NCI-H524 (cell line): ENCODE measurements around the gene PLCB4.

Source experiments
- DNase-seq, 2 experiments: peaks; one replicate each; lab custom pipeline; 2025; lab: John Stamatoyannopoulos, UW

Gene PLCB4

DNA sequence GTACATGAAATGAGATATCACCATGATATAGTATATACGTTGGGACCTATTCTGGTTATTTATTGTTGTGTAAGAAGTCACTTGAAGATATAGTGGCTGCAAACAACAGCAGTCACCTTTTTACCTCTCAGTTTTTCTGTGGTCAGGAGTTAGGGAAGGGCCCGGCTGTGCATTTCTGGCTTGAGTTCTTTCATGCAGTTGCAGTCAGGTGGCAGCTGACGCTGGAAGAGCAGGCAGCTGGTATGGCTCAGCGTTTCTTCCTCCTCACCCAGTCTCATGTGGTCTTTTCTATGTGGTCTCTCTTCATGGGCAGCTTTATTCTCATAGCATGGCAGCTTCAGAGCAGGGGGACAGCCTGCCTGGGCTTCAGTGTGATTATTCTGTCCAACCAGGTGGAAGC lies 154.4 kb downstream of the PLCB4 start:
- no peak for DNase-seq

- no peak for DNase-seq
Measured at GRCh38 chr20:9225879-9226278, 157.0 kb downstream of the PLCB4 start.

- peak in 1 of 2 experiments; percentile 47 for DNase-seq
Measured at GRCh38 chr20:9227896-9228615, 159.2 kb downstream of the PLCB4 start.

GRCh38 chr20:9228774-9229450 lies 160.0 kb downstream of the PLCB4 start:
- DNase-seq: no peak

DNA sequence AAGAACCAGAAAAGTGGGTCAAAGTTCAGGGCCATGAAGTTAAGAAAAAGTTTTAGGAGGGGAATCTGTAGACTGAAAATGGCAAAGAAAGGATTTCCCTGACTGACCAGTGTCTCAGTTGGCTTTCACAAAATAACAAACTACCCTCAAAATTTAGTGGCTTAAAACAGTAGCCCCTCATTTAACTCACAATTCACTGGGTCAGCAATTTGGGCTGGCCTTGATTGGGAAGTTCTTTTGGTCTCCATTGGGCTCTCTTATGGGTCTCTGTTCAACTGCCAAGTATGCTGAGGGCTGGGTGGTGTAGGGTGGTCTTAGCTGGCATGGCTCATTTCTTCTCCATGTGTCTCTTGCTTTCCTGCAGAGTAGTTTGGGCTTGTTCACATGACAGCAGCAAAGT lies 161.5 kb downstream of the PLCB4 start:
- no peak for DNase-seq

GRCh38 chr20:9233804-9234203 lies 164.9 kb downstream of the PLCB4 start:
- no peak for DNase-seq

GRCh38 chr20:9235518-9235917 lies 166.6 kb downstream of the PLCB4 start:
- peak; percentile 89 to 95 for DNase-seq

DNA sequence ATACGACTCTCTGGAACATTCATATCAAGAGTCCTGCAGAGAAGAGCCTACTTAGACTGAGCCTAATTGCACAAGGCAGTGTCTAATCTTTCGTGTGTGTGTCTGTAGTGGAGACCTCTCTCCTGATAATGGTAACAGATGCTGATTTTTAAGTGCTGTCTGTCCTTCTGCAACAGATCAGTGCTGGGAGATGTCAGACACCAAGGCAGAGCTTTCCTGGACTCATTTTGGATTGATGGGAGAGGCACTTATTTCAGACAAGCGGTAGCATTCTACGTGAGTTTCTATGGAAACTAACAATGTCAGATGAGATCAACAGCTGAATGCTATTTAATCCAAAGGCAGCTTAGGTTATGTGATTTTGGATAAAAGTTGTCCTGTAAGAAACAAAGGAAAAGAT lies 167.6 kb downstream of the PLCB4 start:
- peak; percentile 66 to 73 for DNase-seq

DNA sequence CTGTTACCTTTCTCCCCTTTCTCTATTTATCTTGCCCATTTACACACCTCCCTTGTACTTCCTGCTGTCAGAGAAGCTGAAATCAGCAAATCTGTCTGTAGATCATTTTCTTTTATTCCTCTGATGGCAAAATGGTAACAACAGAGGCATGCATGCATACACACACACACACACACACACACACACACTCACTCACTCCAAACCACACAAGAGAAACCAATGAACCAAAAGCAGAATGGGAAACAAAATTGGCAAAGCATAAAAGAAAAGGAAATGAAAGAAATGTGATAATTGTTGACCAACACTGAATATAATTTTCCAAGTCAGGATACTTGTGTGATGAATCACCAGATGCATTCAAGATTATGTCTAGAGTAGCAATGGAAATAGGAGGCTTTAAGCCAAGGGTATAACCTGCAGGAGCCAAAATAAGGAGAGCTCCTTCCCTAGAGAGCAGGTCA lies 172.4 kb downstream of the PLCB4 start:
- DNase-seq: no peak

DNA sequence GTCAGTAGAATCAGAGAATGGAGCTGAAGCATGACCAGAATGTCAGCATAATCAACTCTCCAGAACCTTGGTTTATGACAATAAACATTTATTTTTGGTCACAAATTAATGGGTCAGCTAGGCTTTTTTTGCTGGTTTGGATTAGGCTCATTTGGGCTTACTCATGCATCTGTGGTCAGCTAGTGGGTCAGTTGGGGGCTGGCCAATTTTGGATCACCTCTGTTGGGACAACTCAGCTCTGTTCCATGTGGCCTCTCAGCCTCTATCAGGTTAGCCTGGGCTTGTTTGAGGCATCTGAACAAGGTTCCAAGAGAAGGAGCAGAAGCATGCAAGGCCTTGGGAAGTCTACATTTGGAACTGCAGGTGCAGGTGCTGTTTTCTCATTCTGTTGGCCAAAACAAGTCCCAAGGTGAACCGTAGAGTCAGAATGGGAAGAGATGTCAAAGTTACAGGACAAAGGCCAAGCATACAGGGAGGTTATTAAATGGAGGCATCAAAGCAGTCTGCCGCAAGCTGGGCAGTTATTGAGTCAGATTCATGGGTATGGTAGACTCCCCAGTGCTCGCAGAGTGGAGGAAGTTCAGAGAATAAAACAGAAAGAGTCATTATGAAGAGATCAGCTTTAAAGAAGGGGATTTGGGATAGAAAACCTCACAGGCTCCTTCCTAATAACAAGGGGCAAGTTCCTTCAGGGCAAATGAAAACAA lies 173.0 kb downstream of the PLCB4 start:
- DNase-seq: no peak

GRCh38 chr20:9243986-9244385 lies 175.1 kb downstream of the PLCB4 start:
- DNase-seq: no peak

GRCh38 chr20:9244811-9245210 lies 175.9 kb downstream of the PLCB4 start:
- DNase-seq: no peak

- DNase-seq: no peak
Measured at GRCh38 chr20:9246731-9247130, 177.8 kb downstream of the PLCB4 start.

GRCh38 chr20:9250511-9250910 lies 181.6 kb downstream of the PLCB4 start:
- no peak for DNase-seq

GRCh38 chr20:9253006-9253539 lies 184.2 kb downstream of the PLCB4 start:
- no peak for DNase-seq

- peak in 1 of 2 experiments; percentile 43 for DNase-seq
Measured at GRCh38 chr20:9255171-9255570, 186.3 kb downstream of the PLCB4 start.

DNA sequence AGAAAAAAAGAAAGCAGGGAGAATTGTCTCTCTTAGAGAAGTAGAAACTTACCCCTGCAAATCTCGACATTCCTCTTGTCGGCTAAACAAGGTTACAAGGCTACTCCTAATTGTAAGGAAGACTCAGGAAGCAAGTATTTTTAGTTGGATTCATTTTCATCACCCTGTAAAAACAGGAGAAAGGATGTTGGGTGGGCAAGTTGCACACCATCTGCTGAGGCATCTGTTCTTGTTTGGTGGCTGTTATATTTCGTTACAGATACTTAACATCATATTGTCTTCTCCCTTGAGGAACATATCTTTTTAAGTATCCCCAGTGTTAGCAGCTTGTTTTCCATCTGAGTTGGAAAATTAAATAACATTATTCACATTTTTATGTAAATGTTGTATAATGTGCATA lies 187.5 kb downstream of the PLCB4 start:
- DNase-seq: peak; percentile 58 to 92

GRCh38 chr20:9258901-9259300 lies 190.0 kb downstream of the PLCB4 start:
- DNase-seq: no peak

- no peak for DNase-seq
Measured at GRCh38 chr20:9260027-9260426, 191.1 kb downstream of the PLCB4 start.

DNA sequence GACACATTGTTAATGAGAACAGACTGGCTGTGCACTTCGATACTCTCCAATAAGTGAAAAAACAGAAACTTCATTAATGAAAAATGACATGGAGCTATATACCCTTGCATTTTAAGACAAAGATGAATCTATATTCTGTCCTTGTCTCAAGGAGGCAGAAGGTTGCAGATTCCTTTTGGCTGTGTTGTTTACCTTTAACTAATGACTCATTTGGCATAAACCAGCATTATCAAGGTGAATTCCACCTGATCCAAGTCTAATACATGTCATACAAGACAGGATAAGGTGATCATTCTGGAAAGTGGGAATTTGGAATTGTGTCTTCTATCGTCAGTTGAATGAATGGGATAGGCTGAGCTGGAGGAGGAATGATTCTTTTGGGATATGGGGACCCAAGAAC lies 192.9 kb downstream of the PLCB4 start:
- no peak for DNase-seq

GRCh38 chr20:9262653-9263194 lies 193.8 kb downstream of the PLCB4 start:
- no peak for DNase-seq

DNA sequence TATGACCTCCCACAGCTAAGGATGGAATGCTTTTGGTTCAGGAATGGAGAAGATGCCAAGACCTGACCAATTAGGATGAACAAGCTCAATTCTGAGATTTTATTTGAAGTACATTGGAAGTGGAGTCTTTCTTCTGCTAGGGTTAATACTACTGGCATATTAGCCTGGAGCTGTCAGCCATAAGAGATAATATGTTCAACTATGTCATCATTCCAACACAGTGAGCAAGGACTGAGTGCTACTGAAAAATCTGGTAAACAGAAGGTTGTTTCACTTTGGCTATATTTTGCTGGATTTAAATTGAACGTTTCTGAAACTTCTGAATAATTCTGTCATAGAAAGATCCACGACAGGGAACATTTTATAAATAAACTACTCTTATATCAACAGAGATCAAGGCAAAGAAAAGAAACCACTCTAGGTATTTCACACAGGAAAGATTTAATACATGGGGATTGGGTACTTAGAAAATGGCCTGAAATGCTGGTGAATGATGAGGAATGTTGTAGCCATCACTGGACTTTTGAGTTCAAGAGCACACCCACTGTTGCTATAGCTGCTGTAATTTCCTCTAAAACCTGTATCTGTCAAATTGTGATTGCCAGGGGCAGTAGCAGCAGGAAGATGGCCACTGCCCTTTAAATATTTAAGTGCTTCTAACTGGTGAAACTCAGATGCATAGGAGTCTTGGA lies 200.5 kb downstream of the PLCB4 start:
- DNase-seq: no peak
